ENCODE measurements around the gene MRPL57. TPM values are rescaled to one million over a fixed set of nuclear protein-coding genes. Genes with fewer than 3 reads are reported as not detected.

The MRPL57 gene
- total RNA-seq, 2 donors from 2014 or later, result 22.2 to 22.9 TPM

DNA sequence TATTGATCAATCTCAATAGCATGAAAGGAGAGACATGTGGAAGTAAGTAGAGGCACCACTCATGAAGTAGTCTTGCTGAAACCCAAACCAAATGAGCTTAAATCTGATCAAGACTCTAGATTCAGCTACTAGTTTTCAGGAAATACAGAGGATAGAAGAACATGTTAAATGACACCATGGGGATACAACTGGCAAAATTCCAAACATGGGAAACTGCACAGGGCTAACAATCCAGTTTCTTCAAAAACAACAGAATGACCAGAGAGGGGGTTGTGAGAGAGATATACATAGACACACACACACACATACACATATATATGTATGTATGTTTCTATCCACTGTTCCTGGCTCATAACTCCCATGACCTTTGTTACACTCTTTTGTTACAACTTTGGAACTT, 44.8 kb downstream of the MRPL57 start:
- no peaks in the 10 kb centered on the region for H3K36me3 Mint-ChIP-seq (ENCODE audit: low read depth)
- TF ChIP-seq, protein P1, sequence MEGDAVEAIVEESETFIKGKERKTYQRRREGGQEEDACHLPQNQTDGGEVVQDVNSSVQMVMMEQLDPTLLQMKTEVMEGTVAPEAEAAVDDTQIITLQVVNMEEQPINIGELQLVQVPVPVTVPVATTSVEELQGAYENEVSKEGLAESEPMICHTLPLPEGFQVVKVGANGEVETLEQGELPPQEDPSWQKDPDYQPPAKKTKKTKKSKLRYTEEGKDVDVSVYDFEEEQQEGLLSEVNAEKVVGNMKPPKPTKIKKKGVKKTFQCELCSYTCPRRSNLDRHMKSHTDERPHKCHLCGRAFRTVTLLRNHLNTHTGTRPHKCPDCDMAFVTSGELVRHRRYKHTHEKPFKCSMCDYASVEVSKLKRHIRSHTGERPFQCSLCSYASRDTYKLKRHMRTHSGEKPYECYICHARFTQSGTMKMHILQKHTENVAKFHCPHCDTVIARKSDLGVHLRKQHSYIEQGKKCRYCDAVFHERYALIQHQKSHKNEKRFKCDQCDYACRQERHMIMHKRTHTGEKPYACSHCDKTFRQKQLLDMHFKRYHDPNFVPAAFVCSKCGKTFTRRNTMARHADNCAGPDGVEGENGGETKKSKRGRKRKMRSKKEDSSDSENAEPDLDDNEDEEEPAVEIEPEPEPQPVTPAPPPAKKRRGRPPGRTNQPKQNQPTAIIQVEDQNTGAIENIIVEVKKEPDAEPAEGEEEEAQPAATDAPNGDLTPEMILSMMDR (conservative IDR thresholded peaks at IDR 0.05), result no peak
- H3K9ac ChIP-seq (ENCODE audit: extremely low read depth, low read length, poor library complexity, severe bottlenecking), result no peak overlapping the region
- no peak overlapping the region for H3K4me3 ChIP-seq (ENCODE audit: low read length)
- no peak overlapping the region for H3K4me3 Mint-ChIP-seq
- DNase-seq, result no peak
- no peak overlapping the region for H3K27ac ChIP-seq (ENCODE audit: low read depth, low read length)
- H3K27ac Mint-ChIP-seq, result no peak overlapping the region
- H3K4me1 Mint-ChIP-seq, result no peaks in the 10 kb centered on the region
- H3K27me3 Mint-ChIP-seq (ENCODE audit: insufficient read depth), result no peaks in the 10 kb centered on the region
- H3K27me3 ChIP-seq (ENCODE audit: control insufficient read depth, insufficient read depth, low read length, poor library complexity, severe bottlenecking), result no peaks in the 10 kb centered on the region
- H3K9me3 ChIP-seq (ENCODE audit: control insufficient read depth, low read length), result peaks cover 12% of the 10 kb centered on the region
- H3K4me1 ChIP-seq (ENCODE audit: control insufficient read depth, insufficient read depth, low read length), result no peaks in the 10 kb centered on the region
- peaks cover 14% of the 10 kb centered on the region for H3K9me3 Mint-ChIP-seq
- no peaks in the 10 kb centered on the region for H3K36me3 ChIP-seq (ENCODE audit: control insufficient read depth, insufficient read depth, low read length)

DNA sequence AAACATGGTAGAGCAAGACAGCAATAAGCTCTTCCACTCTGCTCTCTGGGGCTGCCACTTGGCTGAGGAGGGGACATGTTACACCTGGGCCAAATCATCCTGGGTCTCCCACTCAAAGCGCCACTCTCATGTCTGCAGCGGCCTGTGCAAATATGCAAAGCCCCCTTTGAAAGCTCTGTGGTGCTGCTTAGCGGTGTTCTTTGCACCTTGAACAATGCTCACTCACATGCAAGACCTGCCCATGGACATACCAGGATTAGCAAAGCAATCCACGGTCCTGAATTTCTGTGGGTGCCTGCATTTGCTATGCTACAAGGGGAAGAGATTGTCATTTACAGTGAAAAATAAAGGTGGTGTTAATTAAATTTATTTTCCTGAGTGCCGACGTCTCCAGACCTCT, 48.6 kb downstream of the MRPL57 start:
- Mint-ChIP-seq H3K36me3 (ENCODE audit: low read depth) (no peaks in the 10 kb centered on the region), H3K4me1 (no peaks in the 10 kb centered on the region), H3K4me3 (no peak overlapping the region), H3K9me3 (peaks cover 14% of the 10 kb centered on the region), H3K27me3 (ENCODE audit: insufficient read depth) (no peaks in the 10 kb centered on the region), H3K27ac (no peak overlapping the region)
- TF ChIP-seq, protein P1 (conservative IDR thresholded peaks at IDR 0.05), result no peak
- Histone ChIP-seq H3K4me1 (ENCODE audit: control insufficient read depth, insufficient read depth, low read length) (no peaks in the 10 kb centered on the region), H3K9ac (ENCODE audit: extremely low read depth, low read length, poor library complexity, severe bottlenecking) (no peak overlapping the region), H3K27me3 (ENCODE audit: control insufficient read depth, insufficient read depth, low read length, poor library complexity, severe bottlenecking) (no peaks in the 10 kb centered on the region), H3K27ac (ENCODE audit: low read depth, low read length) (no peak overlapping the region), H3K36me3 (ENCODE audit: control insufficient read depth, insufficient read depth, low read length) (no peaks in the 10 kb centered on the region), H3K4me3 (ENCODE audit: low read length) (no peak overlapping the region), H3K9me3 (ENCODE audit: control insufficient read depth, low read length) (peaks cover 12% of the 10 kb centered on the region)
- DNase-seq, result no peak
- 91 to 100% methylated on average over 4 to 6 of the region's 6 CpGs for WGBS, 2 experiments (ENCODE audit: insufficient coverage in 1 of 2, insufficient read length in 1 of 2)

DNA sequence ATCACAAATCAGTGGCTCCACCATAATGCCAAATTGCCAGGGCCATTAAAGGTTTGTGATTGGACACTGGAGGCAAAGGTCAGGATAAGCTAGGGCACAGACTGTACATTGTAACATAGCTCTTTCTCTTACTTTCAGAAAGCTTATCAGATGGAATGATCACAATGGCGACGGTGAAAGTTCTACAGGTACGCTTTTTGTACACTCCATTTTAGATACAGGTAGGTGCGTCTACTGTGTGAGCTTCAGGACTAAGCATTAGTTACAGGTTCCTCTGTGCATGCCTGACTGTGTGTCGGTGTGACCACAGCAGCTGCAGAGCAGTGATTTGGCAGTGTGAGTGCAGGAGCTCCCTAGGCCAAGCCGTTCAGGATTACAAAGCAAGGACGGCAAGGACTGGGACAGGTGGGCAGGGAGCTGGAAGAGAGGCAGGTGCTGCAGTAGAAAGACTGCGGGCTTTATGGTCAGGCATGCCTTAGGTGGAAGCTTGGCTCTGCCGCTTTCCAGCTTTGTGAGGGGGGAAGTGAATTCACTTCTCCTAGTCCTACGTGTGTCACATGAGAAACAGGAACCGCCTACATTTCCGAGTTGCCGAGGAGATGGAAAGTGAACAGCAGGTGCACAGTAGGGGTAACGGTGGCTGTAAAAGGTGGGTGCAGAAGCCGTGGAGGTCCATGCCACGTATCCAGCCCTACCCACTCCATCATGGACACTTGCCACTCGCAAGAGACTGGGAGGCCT, 49.6 kb downstream of the MRPL57 start:
- H3K36me3 Mint-ChIP-seq (ENCODE audit: low read depth), result no peaks in the 10 kb centered on the region
- Histone ChIP-seq H3K27me3 (ENCODE audit: control insufficient read depth, insufficient read depth, low read length, poor library complexity, severe bottlenecking) (no peaks in the 10 kb centered on the region), H3K4me3 (ENCODE audit: low read length) (no peak overlapping the region), H3K27ac (ENCODE audit: low read depth, low read length) (no peak overlapping the region), H3K4me1 (ENCODE audit: control insufficient read depth, insufficient read depth, low read length) (no peaks in the 10 kb centered on the region), H3K9ac (ENCODE audit: extremely low read depth, low read length, poor library complexity, severe bottlenecking) (no peak overlapping the region), H3K36me3 (ENCODE audit: control insufficient read depth, insufficient read depth, low read length) (no peaks in the 10 kb centered on the region), H3K9me3 (ENCODE audit: control insufficient read depth, low read length) (peaks cover 10% of the 10 kb centered on the region)
- no peaks in the 10 kb centered on the region for H3K4me1 Mint-ChIP-seq
- H3K27me3 Mint-ChIP-seq (ENCODE audit: insufficient read depth), result no peaks in the 10 kb centered on the region
- H3K9me3 Mint-ChIP-seq, result peaks cover 11% of the 10 kb centered on the region
- WGBS, 2 experiments (ENCODE audit: insufficient coverage in 1 of 2, insufficient read length in 1 of 2), result 92 to 100% methylated on average over 7 to 17 of the region's 17 CpGs
- DNase-seq, result no peak
- TF ChIP-seq, protein P1 (conservative IDR thresholded peaks at IDR 0.05), result no peak
- H3K4me3 Mint-ChIP-seq, result no peak overlapping the region
- H3K27ac Mint-ChIP-seq, result no peak overlapping the region

Data from endodermal cell (in vitro differentiated cells).